OCI-LY1 (cell line): Measurements from ENCODE around the gene PPP2R3B.

ENCODE experiments used
- CTCF ChIP-seq: fragments of 200-600 bp; sonication (generic), shearing (Covaris generic); IDR thresholded peaks from 2 replicates; pipeline ENCODE4 v1.5.1; 2017; ENCODE audit warnings: mild to moderate bottlenecking, antibody characterized with exemption, low read length, moderate library complexity, mixed read lengths
- EZH2 ChIP-seq: fragments of 200-600 bp; sonication (generic), shearing (Covaris generic); IDR thresholded peaks from 2 replicates; pipeline ENCODE4 v1.8.0; 2017; ENCODE audit warnings: borderline replicate concordance, mixed run types, mild to moderate bottlenecking, antibody characterized with exemption, low read length, moderate library complexity, mixed read lengths

- TF ChIP-seq CTCF (no peak; the same call in 1 of the 2 replicates), EZH2 (no peak)
Observed at GRCh38 chrX:323721-324628, 62.7 kb downstream of the PPP2R3B start.
